Measurements from ENCODE around the gene MIER1.

GRCh38 chr1:67018574-67018973, 93.8 kb downstream of the MIER1 start:
- TF ChIP-seq CTCF (IDR thresholded peaks at IDR 0.05) = no peak
- TF ChIP-seq POLR2A (IDR thresholded peaks at IDR 0.05) = no peak
- TF ChIP-seq EP300 (IDR thresholded peaks at IDR 0.05; ENCODE audit: low read depth) = no peak
